ENCODE results near the gene NCK1.
A peak's percentile ranks its signal among the peaks of the same experiment; 100 is the strongest.

Gene NCK1

GRCh38 chr3:136988651-136989050 is 126.6 kb downstream of the NCK1 start:
- no peak for DNase-seq (ENCODE audit: low read depth)

- no peak for DNase-seq (ENCODE audit: low read depth)
Measured at GRCh38 chr3:136989781-136990524, 127.9 kb downstream of the NCK1 start.

- DNase-seq (ENCODE audit: low read depth), result no peak
Measured at GRCh38 chr3:136990826-136991225, 128.8 kb downstream of the NCK1 start.

DNA sequence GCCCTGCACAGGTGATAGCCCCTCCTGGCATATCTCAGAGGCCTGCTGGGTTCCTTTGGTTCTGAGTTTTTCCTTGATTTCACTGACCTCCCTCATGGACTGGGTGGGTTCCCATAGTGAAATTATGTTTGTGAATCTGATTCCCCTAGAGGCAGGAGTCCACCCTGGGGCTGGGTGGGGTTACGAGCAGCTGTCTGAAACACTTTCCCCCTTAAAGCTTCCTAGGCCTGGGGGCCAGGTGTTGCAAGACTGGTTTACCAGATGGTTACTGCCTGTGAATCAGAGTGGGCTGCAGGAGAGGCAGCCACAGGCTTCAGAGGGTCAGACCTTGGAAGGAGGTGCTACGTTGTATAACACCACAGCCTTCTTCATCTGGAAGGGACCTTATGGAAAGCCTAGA is 130.1 kb downstream of the NCK1 start:
- no peak for DNase-seq (ENCODE audit: low read depth)

DNA sequence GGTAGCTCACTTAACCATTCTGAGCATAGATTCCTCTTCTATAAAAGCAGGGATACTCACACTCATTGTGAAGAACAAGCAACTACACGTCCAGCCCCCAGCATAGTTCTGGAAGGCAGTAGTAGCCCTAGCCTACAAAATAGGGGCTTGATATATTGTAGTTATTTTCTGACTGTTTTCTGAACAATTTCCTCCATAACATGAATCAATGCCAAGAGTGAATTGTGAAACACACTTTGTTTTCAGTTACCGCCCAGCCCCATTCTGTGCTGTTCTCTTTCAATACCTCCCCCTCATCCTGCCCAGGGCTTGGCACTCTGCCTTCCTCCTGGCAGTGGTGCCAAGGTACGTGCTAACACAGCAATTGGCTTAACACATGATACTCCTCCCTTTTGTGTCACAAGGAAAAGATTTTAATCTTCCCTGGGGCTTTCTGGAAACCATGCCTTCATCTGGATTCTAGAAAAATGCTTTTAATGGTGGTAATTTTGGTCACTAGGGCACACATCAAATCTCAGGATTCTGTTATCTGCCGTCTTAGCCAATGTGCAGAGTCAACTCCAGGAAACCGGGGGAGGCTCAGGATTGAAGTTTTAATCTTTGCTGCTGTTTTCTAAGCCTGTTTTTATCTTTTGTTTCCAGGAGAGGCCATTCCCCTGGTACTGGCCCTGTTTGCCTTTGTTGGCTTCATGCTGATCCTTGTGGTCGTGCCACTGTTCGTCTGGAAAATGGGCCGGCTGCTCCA is 132.9 kb downstream of the NCK1 start:
- DNase-seq (ENCODE audit: low read depth), result peak; percentile 91

DNA sequence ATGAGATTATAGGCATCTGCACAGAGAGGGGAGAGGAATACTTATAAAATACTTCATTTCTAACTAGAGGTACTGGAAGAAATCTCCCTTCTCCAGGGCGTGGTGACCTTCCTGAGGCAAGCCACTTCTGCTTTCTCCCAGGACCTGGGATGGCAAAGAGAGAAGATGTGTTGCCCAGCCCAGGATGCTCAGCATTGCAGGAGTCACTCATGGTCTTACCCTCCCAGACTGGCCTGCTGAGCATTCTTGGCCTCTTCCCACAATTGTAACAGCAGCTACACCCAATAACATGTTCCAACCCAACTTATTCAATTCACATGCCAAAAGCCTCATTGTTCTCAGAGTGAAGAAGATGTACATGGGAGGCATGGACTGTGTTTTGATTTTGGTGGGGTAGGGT is 133.6 kb downstream of the NCK1 start:
- DNase-seq (ENCODE audit: low read depth), result no peak

Measured in EH (cell line).